ENCODE results near the gene TTLL8.

TTLL8 gene

GRCh38 chr22:49971232-49972162, 86.6 kb downstream of the TTLL8 start:
- POLR2A ChIA-PET = interaction anchor here (1.6 to 2.5 kb wide), 2 partner anchors 9 to 11 kb away, joined by 4 to 10 read pairs; partner anchors contain the start of gene PIM3
- no peak for TF ChIP-seq ARNT (IDR thresholded peaks at IDR 0.05)
- CTCF ChIA-PET = interaction anchor here (0.6 kb wide), 2 partner anchors 554 to 887 kb away, joined by 3 read pairs; partner anchors contain the start of gene SCO2
- DNase-seq (ENCODE audit: extremely low spot score) = no peak

- ChIA-PET CTCF (interaction anchor here (0.6 kb wide), 1 partner anchor 886 kb away, joined by 3 read pairs; no protein-coding TSS in a partner anchor), POLR2A (interaction anchor here (1.6 to 2.5 kb wide), 2 partner anchors 8 to 11 kb away, joined by 4 to 10 read pairs; partner anchors contain the start of gene PIM3)
- DNase-seq (ENCODE audit: extremely low spot score) = peak; percentile 60
- TF ChIP-seq SUZ12 (IDR thresholded peaks at IDR 0.05) (no peak), FOXA1 (IDR thresholded peaks at IDR 0.05) (no peak), HDGF (IDR thresholded peaks at IDR 0.05; ENCODE audit: borderline replicate concordance) (no peak), ZNF384 (IDR thresholded peaks at IDR 0.05) (no peak), PKNOX1 (IDR thresholded peaks at IDR 0.05) (peak; percentile 79), ELF4 (IDR thresholded peaks at IDR 0.05) (no peak), L3MBTL2 (conservative IDR thresholded peaks at IDR 0.05) (no peak)
Observed at GRCh38 chr22:49970528-49971231, 87.4 kb downstream of the TTLL8 start.

- DNase-seq (ENCODE audit: extremely low spot score) = no peak
- POLR2A ChIA-PET = interaction anchor here (2.5 kb wide), 1 partner anchor 10 kb away, joined by 10 read pairs; the partner anchor contains the start of gene PIM3
- CTCF ChIA-PET = no interaction called here
- TF ChIP-seq ZNF384 (IDR thresholded peaks at IDR 0.05) (no peak), NFRKB (IDR thresholded peaks at IDR 0.05) (no peak), ARNT (IDR thresholded peaks at IDR 0.05) (no peak), SUZ12 (IDR thresholded peaks at IDR 0.05) (no peak), FOXM1 (IDR thresholded peaks at IDR 0.05; ENCODE audit: borderline replicate concordance) (no peak), SP1 (IDR thresholded peaks at IDR 0.05) (no peak), FOXK2 (IDR thresholded peaks at IDR 0.05) (no peak), TARDBP (IDR thresholded peaks at IDR 0.05) (no peak), PKNOX1 (IDR thresholded peaks at IDR 0.05) (no peak), LEF1 (IDR thresholded peaks at IDR 0.05; ENCODE audit: borderline replicate concordance) (no peak), FOXA1 (IDR thresholded peaks at IDR 0.05) (no peak), CTBP1 (IDR thresholded peaks at IDR 0.05; ENCODE audit: borderline replicate concordance) (no peak)
Observed at GRCh38 chr22:49969751-49970527, 88.2 kb downstream of the TTLL8 start.

GRCh38 chr22:49968831-49969661, 89.1 kb downstream of the TTLL8 start:
- DNase-seq (ENCODE audit: extremely low spot score) = no peak
- ChIA-PET CTCF (no interaction called here), POLR2A (interaction anchor here (0.9 to 2.5 kb wide), 2 partner anchors 9 to 10 kb away, joined by 3 to 10 read pairs; partner anchors contain the start of gene PIM3)
- TF ChIP-seq CTBP1 (IDR thresholded peaks at IDR 0.05; ENCODE audit: borderline replicate concordance) = no peak
- no peak for TF ChIP-seq L3MBTL2 (conservative IDR thresholded peaks at IDR 0.05)
- TF ChIP-seq ELF4 (IDR thresholded peaks at IDR 0.05) = no peak
- no peak for TF ChIP-seq PKNOX1 (IDR thresholded peaks at IDR 0.05)
- TF ChIP-seq FOXK2 (IDR thresholded peaks at IDR 0.05) = no peak
- no peak for TF ChIP-seq ZNF384 (IDR thresholded peaks at IDR 0.05)
- TF ChIP-seq FOXA1 (IDR thresholded peaks at IDR 0.05) = no peak
- TF ChIP-seq SP1 (IDR thresholded peaks at IDR 0.05) = no peak
- no peak for TF ChIP-seq TARDBP (IDR thresholded peaks at IDR 0.05)
- no peak for TF ChIP-seq BHLHE40 (IDR thresholded peaks at IDR 0.05; ENCODE audit: borderline replicate concordance)
- no peak for TF ChIP-seq ARNT (IDR thresholded peaks at IDR 0.05)
- no peak for TF ChIP-seq HDGF (IDR thresholded peaks at IDR 0.05; ENCODE audit: borderline replicate concordance)
- TF ChIP-seq SUZ12 (IDR thresholded peaks at IDR 0.05) = no peak
- TF ChIP-seq LEF1 (IDR thresholded peaks at IDR 0.05; ENCODE audit: borderline replicate concordance) = no peak
- TF ChIP-seq NFRKB (IDR thresholded peaks at IDR 0.05) = no peak
- TF ChIP-seq FOXM1 (IDR thresholded peaks at IDR 0.05; ENCODE audit: borderline replicate concordance) = no peak
